Measurements from ENCODE around the gene CPOX.
A peak's percentile ranks its signal among the peaks of the same experiment; 100 is the strongest.
"Not testable (repeated sequence)": the region's sequence is repeated elsewhere in the genome, so short reads cannot be mapped to it uniquely, and the experiment has no call there.

Gene CPOX

DNA sequence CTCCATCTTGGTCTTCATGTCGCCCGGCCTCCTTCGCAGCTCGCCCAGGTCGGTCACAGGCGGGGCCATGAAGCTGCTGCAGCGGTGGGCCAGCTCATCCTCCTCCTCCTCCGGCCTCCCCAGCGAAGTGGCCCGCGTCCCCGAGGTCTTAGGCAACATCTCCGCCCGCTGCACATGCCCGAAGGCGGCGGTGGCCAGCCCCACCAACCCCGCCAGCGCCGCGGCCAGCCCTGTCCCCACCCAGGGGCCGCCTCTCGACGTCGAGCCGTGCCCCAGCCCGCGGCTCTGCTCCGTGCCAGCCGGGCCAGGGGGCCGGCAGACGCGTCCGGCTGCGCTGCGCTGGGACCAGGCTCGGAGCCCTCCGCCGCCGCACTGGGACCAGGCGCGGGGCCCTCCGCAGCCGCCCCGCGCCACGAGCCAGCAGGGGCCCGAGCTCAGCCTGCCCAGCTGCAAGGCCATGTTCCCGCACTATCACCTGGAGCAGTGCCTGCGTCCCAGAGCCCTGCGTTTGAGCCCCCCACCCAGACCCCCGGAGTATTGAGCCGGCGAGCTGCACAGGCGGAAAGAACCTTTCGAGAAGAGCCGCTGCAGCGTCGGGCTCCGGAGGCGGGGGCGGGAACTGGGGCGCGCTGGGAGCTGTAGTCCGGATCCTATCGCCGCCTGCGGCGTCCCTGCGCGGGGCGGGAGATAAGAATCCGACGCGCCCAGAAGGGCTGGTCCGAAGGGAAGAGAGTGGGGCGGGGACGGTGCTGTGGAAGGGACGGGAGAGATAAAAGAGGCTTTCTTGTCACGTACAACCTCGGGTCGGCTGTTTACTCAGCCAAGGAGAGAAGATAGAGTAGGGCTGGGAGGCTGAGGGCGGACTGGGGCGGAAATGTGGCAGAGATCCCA lies at the start of gene CPOX:
CPOX (minus strand) TSS at position 566 of the 891 bp plus-strand sequence; CDS start at position 459, 107 bp downstream.
- H2AFZ ChIP-seq (ENCODE audit: low read depth, low read length, severe bottlenecking) = peak within 1 kb of the TSS; percentile 100
- peaks cover 4% of the 10 kb centered on the region for H3F3A ChIP-seq (ENCODE audit: insufficient read depth)
- no peaks in the 10 kb centered on the region for H3K9me2 ChIP-seq (replicated peaks; ENCODE audit: insufficient read depth, low read length)
- TF ChIP-seq, protein P1, sequence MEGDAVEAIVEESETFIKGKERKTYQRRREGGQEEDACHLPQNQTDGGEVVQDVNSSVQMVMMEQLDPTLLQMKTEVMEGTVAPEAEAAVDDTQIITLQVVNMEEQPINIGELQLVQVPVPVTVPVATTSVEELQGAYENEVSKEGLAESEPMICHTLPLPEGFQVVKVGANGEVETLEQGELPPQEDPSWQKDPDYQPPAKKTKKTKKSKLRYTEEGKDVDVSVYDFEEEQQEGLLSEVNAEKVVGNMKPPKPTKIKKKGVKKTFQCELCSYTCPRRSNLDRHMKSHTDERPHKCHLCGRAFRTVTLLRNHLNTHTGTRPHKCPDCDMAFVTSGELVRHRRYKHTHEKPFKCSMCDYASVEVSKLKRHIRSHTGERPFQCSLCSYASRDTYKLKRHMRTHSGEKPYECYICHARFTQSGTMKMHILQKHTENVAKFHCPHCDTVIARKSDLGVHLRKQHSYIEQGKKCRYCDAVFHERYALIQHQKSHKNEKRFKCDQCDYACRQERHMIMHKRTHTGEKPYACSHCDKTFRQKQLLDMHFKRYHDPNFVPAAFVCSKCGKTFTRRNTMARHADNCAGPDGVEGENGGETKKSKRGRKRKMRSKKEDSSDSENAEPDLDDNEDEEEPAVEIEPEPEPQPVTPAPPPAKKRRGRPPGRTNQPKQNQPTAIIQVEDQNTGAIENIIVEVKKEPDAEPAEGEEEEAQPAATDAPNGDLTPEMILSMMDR (IDR thresholded peaks at IDR 0.05; ENCODE audit: insufficient read depth, low read length, poor library complexity, severe bottlenecking) = no peak
- no peak for TF ChIP-seq EZH2phosphoT487 (conservative IDR thresholded peaks at IDR 0.05; ENCODE audit: low read length)
- H3K4me3 ChIP-seq (ENCODE audit: insufficient read depth, low read length, poor library complexity, severe bottlenecking) = peak within 1 kb of the TSS; percentile 83
- peak within 1 kb of the TSS; percentile 66 for H3K9ac ChIP-seq (ENCODE audit: low read length)
- no peaks in the 10 kb centered on the region for H4K20me1 ChIP-seq (ENCODE audit: low read depth, low read length)
- H3K27ac ChIP-seq (ENCODE audit: low read depth, low read length) = no peak within 1 kb of the TSS; the same call in 1 of the 2 replicates
- H3K4me2 ChIP-seq (ENCODE audit: low read depth, low read length, poor library complexity, severe bottlenecking) = peak within 1 kb of the TSS; percentile 94
- peaks cover 4% of the 10 kb centered on the region; the same call in 1 of the 2 replicates for H3K36me3 ChIP-seq (ENCODE audit: low read length)
- no peaks in the 10 kb centered on the region for H3K79me2 ChIP-seq (ENCODE audit: insufficient read depth, low read length)
- no peaks in the 10 kb centered on the region for H3K9me3 ChIP-seq (ENCODE audit: insufficient read depth, low read length)
- H3K27me3 ChIP-seq (ENCODE audit: low read length) = no peaks in the 10 kb centered on the region

DNA sequence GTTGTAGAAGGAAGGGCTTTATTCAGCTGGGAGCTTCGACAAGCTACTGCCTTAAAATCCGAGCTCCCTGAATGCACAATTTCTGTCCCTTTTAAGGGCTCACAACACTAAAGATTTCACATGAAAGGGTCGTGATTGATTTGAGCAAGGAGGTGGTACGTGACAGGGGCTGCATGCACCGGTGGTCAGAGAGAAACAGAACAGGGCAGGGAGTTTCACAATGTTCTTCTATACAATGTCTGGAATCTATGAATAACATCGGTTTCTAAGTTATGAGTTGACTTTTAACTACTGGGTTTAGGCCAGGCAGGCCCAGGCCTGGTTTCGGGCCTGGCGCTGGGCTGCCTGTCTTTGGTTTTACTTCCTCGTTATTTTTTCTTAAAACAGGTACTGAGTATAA lies 49.4 kb upstream of the CPOX start:
- H3K4me3 ChIP-seq (ENCODE audit: insufficient read depth, low read length, poor library complexity, severe bottlenecking); H4K20me1 ChIP-seq (ENCODE audit: low read depth, low read length); H3K36me3 ChIP-seq (ENCODE audit: low read length): not testable (repeated sequence)

DNA sequence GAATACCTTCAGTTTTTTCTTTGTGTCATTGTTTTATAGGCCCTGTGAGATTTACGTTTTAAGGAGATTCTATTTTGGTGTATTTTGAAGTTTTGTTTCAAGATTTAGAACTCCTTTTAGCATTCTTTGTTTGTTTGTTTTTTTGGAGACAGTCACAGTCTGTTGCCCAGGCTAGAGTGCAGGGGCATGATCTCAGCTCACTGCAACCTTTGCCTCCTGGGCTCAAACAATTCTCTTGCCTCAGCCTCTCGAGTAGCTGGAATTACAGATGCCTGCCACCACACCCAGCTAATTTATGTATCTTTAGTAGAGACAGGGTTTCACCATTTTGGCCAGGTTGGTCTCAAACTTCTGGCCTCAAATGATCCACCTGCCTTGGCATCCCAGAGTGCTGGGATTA lies 48.3 kb upstream of the CPOX start:
- not testable (repeated sequence) for H3K36me3 ChIP-seq (ENCODE audit: low read length); H2AFZ ChIP-seq (ENCODE audit: low read depth, low read length, severe bottlenecking); H3K9ac ChIP-seq (ENCODE audit: low read length); H3F3A ChIP-seq (ENCODE audit: insufficient read depth); H3K9me2 ChIP-seq (replicated peaks; ENCODE audit: insufficient read depth, low read length); H3K9me3 ChIP-seq (ENCODE audit: insufficient read depth, low read length); H3K79me2 ChIP-seq (ENCODE audit: insufficient read depth, low read length); H3K4me3 ChIP-seq (ENCODE audit: insufficient read depth, low read length, poor library complexity, severe bottlenecking); H4K20me1 ChIP-seq (ENCODE audit: low read depth, low read length); H3K27me3 ChIP-seq (ENCODE audit: low read length); H3K27ac ChIP-seq (ENCODE audit: low read depth, low read length); H3K4me2 ChIP-seq (ENCODE audit: low read depth, low read length, poor library complexity, severe bottlenecking)

More for the DNA sequence above, 49.4 kb upstream of the CPOX start:
- not testable (repeated sequence) for H3K9me2 ChIP-seq (replicated peaks; ENCODE audit: insufficient read depth, low read length); H3F3A ChIP-seq (ENCODE audit: insufficient read depth); H3K9me3 ChIP-seq (ENCODE audit: insufficient read depth, low read length); H3K79me2 ChIP-seq (ENCODE audit: insufficient read depth, low read length); H3K27ac ChIP-seq (ENCODE audit: low read depth, low read length); H3K9ac ChIP-seq (ENCODE audit: low read length); H2AFZ ChIP-seq (ENCODE audit: low read depth, low read length, severe bottlenecking); H3K27me3 ChIP-seq (ENCODE audit: low read length); H3K4me2 ChIP-seq (ENCODE audit: low read depth, low read length, poor library complexity, severe bottlenecking)

DNA sequence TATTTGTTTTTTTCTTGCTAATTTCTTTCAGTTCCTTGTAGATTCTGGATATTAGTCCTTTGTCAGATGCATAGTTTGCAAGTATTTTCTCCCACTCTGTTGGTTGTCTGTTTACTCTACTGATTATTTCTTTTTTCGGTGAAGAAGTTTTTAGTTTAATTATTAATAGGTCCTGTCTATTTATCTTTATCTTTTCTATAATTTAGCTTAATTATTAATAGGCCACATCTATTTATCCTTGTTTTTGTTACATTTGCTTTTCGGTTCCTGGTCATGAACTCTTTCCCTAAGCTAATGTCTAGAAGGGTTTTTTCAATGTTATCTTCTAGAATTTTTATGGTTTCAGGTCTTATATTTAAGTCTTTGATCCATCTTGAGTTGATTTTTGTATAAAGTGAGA lies 45.1 kb upstream of the CPOX start:
- H3K4me2 ChIP-seq (ENCODE audit: low read depth, low read length, poor library complexity, severe bottlenecking); H3K9ac ChIP-seq (ENCODE audit: low read length); H3K9me2 ChIP-seq (replicated peaks; ENCODE audit: insufficient read depth, low read length); H3K9me3 ChIP-seq (ENCODE audit: insufficient read depth, low read length); H3K36me3 ChIP-seq (ENCODE audit: low read length); H3K27me3 ChIP-seq (ENCODE audit: low read length); H3K79me2 ChIP-seq (ENCODE audit: insufficient read depth, low read length); H4K20me1 ChIP-seq (ENCODE audit: low read depth, low read length); H3F3A ChIP-seq (ENCODE audit: insufficient read depth); H2AFZ ChIP-seq (ENCODE audit: low read depth, low read length, severe bottlenecking); H3K27ac ChIP-seq (ENCODE audit: low read depth, low read length); H3K4me3 ChIP-seq (ENCODE audit: insufficient read depth, low read length, poor library complexity, severe bottlenecking): not testable (repeated sequence)

DNA sequence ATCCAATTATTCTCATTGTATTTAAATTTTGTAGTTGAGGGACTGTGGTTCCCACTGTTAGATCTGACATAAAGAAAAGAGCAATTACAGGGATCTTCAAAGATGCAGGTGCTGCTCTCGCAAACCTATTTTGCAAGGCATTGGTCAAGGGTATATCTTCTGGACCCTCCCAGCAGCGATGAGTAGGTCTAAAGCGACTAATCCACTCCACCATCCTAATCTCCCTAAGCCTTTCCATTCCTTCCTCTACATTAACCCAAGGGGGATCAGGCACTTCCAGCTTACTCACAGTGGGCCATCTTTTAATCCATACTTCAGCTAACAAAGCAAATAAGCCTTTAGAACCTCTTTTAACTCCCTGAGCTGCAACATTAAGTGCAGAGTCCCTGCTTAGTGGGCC lies 37.0 kb upstream of the CPOX start:
- Histone ChIP-seq H3K9ac (ENCODE audit: low read length) (no peak overlapping the region), H3K9me3 (ENCODE audit: insufficient read depth, low read length) (no peaks in the 10 kb centered on the region), H3K4me2 (ENCODE audit: low read depth, low read length, poor library complexity, severe bottlenecking) (no peak overlapping the region), H3K4me3 (ENCODE audit: insufficient read depth, low read length, poor library complexity, severe bottlenecking) (no peak overlapping the region), H3K27me3 (ENCODE audit: low read length) (no peaks in the 10 kb centered on the region), H3K79me2 (ENCODE audit: insufficient read depth, low read length) (no peaks in the 10 kb centered on the region), H3K27ac (ENCODE audit: low read depth, low read length) (no peak overlapping the region), H4K20me1 (ENCODE audit: low read depth, low read length) (no peaks in the 10 kb centered on the region), H3F3A (ENCODE audit: insufficient read depth) (no peaks in the 10 kb centered on the region), H2AFZ (ENCODE audit: low read depth, low read length, severe bottlenecking) (no peak overlapping the region), H3K9me2 (replicated peaks; ENCODE audit: insufficient read depth, low read length) (no peaks in the 10 kb centered on the region), H3K36me3 (ENCODE audit: low read length) (no peaks in the 10 kb centered on the region)
- TF ChIP-seq EZH2phosphoT487 (conservative IDR thresholded peaks at IDR 0.05; ENCODE audit: low read length) = no peak
- TF ChIP-seq, protein P1 (IDR thresholded peaks at IDR 0.05; ENCODE audit: insufficient read depth, low read length, poor library complexity, severe bottlenecking) = no peak
